DMS53 (cell line): ENCODE data around the gene PCDHB6.
"Not testable (repeated sequence)": the region's sequence is repeated elsewhere in the genome, so short reads cannot be mapped to it uniquely, and the experiment has no call there.

Experiments
- DNase-seq: peaks from one replicate; lab custom pipeline; 2025; lab: John Stamatoyannopoulos, UW

The PCDHB6 gene

GRCh38 chr5:141172381-141173204 lies 22.7 kb downstream of the PCDHB6 start, which contains the start of gene PCDHB7:
PCDHB7 (plus strand) TSS chr5:141172644; CDS start chr5:141172836, 192 bp downstream.
- DNase-seq, result peak; percentile 73

- not testable (repeated sequence) for DNase-seq
These were observed 24.6 kb downstream of the PCDHB6 start for GRCh38 chr5:141174291-141175104.

GRCh38 chr5:141175933-141176332 lies 26.1 kb downstream of the PCDHB6 start:
- no peak for DNase-seq

GRCh38 chr5:141177577-141178191 lies 27.8 kb downstream of the PCDHB6 start, which contains the start of gene PCDHB8:
PCDHB8 (plus strand) TSS chr5:141177790; CDS start chr5:141178035, 245 bp downstream.
- DNase-seq, result peak; percentile 62

GRCh38 chr5:141179371-141179770 lies 29.5 kb downstream of the PCDHB6 start:
- not testable (repeated sequence) for DNase-seq

- DNase-seq, result not testable (repeated sequence)
These were observed 30.0 kb downstream of the PCDHB6 start for GRCh38 chr5:141179876-141180275.

GRCh38 chr5:141180313-141180712 lies 30.5 kb downstream of the PCDHB6 start:
- no peak for DNase-seq

- DNase-seq, result peak; percentile 78
These were observed 32.4 kb downstream of the PCDHB6 start, which contains the start of gene PCDHB16 for GRCh38 chr5:141182248-141182647. PCDHB16 (plus strand) TSS chr5:141182387; CDS start chr5:141182560, 173 bp downstream.

- DNase-seq, result not testable (repeated sequence)
These were observed 34.4 kb downstream of the PCDHB6 start for GRCh38 chr5:141184117-141184855.

- DNase-seq, result peak; percentile 55
These were observed 37.1 kb downstream of the PCDHB6 start, which contains the start of gene PCDHB9 for GRCh38 chr5:141186897-141187512. PCDHB9 (plus strand) TSS chr5:141187161; CDS start chr5:141187319, 158 bp downstream.

- DNase-seq, result not testable (repeated sequence)
These were observed 38.8 kb downstream of the PCDHB6 start for GRCh38 chr5:141188682-141189081.

GRCh38 chr5:141189131-141189530 lies 39.3 kb downstream of the PCDHB6 start:
- DNase-seq, result not testable (repeated sequence)

- peak; percentile 66 for DNase-seq
These were observed 42.4 kb downstream of the PCDHB6 start, which contains the start of gene PCDHB10 for GRCh38 chr5:141192110-141192725. PCDHB10 (plus strand) TSS chr5:141192353; CDS start chr5:141192553, 200 bp downstream.

- DNase-seq, result not testable (repeated sequence)
These were observed 44.5 kb downstream of the PCDHB6 start for GRCh38 chr5:141194332-141194731.

GRCh38 chr5:141196363-141196762 lies 46.5 kb downstream of the PCDHB6 start:
- DNase-seq, result no peak

GRCh38 chr5:141199359-141200235 lies 49.7 kb downstream of the PCDHB6 start, which contains the start of gene PCDHB11:
PCDHB11 (plus strand) TSS chr5:141199627; CDS start chr5:141199775, 148 bp downstream.
- peak; percentile 62 for DNase-seq

- DNase-seq, result not testable (repeated sequence)
These were observed 51.3 kb downstream of the PCDHB6 start for GRCh38 chr5:141201126-141201525.

GRCh38 chr5:141201646-141202045 lies 51.8 kb downstream of the PCDHB6 start:
- not testable (repeated sequence) for DNase-seq
